IMR-90 (cell line): ENCODE measurements around the gene CD44. TPM values are rescaled to one million over a fixed set of nuclear protein-coding genes. Genes with fewer than 3 reads are reported as not detected.

Experiments used
- ATAC-seq: fragments of 200-7000 bp; cut with Tn5 transposase; 2 replicates; pipeline ENCODE4 v1.9.1; 2020; ENCODE audit warnings: low read depth, mild to moderate bottlenecking, moderate library complexity
- BruUV-seq: library from RNA; stranded (reverse); fragments of 400-500 nt; replicated peaks from 2 replicates; lab custom pipeline; 2021; lab: Mats Ljungman, UMichigan
- CTCF ChIA-PET: fragments of 300-600 bp; formaldehyde crosslinking; extraction: SDS; loops from one replicate; lab custom pipeline; 2021; ENCODE audit warnings: antibody characterized with exemption; lab: Yijun Ruan, JAX
- POLR2A ChIA-PET: fragments of 300-600 bp; sonication (Branson Sonifier 250); formaldehyde crosslinking; loops from one replicate; lab custom pipeline; 2022; ENCODE audit warnings: antibody characterized with exemption; ENCODE audit not compliant: unreplicated experiment; lab: Charles Lee
- DNase-seq: peaks from one replicate; pipeline ENCODE4 v3.0.0; 2013
- H2AFZ ChIP-seq: replicated peaks from 2 replicates; pipeline ENCODE3; 2013; ENCODE audit warnings: low read length, mild to moderate bottlenecking; ENCODE audit not compliant: poor library complexity
- H2AK5ac ChIP-seq: 2 replicates; pipeline ENCODE4 v1.6.1; 2013; ENCODE audit warnings: low read depth, low read length, inconsistent platforms
- H2AK9ac ChIP-seq: replicated peaks from 2 replicates; pipeline ENCODE3; 2013; ENCODE audit warnings: mild to moderate bottlenecking, low read depth, low read length, moderate library complexity; ENCODE audit not compliant: poor library complexity
- H2BK120ac ChIP-seq: 2 replicates; pipeline ENCODE4 v1.6.1; 2013; ENCODE audit warnings: low read depth, low read length, inconsistent platforms
- H2BK15ac ChIP-seq: 3 replicates; pipeline ENCODE4 v1.6.1; 2013; ENCODE audit warnings: low read depth, low read length, inconsistent platforms
- H2BK20ac ChIP-seq: 2 replicates; pipeline ENCODE4 v1.6.1; 2013; ENCODE audit warnings: low read depth, mild to moderate bottlenecking, inconsistent platforms, low read length, moderate library complexity
- H2BK5ac ChIP-seq: 2 replicates; pipeline ENCODE4 v1.6.1; 2013; ENCODE audit warnings: mild to moderate bottlenecking, low read depth, low read length, inconsistent platforms; ENCODE audit not compliant: poor library complexity, severe bottlenecking
- H3K14ac ChIP-seq: replicated peaks from 2 replicates; pipeline ENCODE4 v1.6.1; 2013; ENCODE audit warnings: low read depth, low read length, inconsistent platforms
- H3K18ac ChIP-seq: 2 replicates; pipeline ENCODE4 v1.6.1; 2013; ENCODE audit warnings: low read depth, low read length, control low read depth
- H3K23ac ChIP-seq: 2 replicates; pipeline ENCODE4 v1.6.1; 2013; ENCODE audit warnings: low read depth, low read length, inconsistent platforms
- H3K27ac ChIP-seq: 2 replicates; pipeline ENCODE4 v1.5.1; 2013; ENCODE audit warnings: mild to moderate bottlenecking, control low read depth, low read length; ENCODE audit not compliant: insufficient read depth
- H3K27me3 ChIP-seq: 2 replicates; pipeline ENCODE4 v1.6.1; 2013; ENCODE audit warnings: low read length; ENCODE audit not compliant: control insufficient read depth, insufficient read depth
- H3K36me3 ChIP-seq: 2 replicates; pipeline ENCODE4 v1.6.1; 2013; ENCODE audit warnings: low read length, mixed read lengths; ENCODE audit not compliant: control insufficient read depth, insufficient read depth
- H3K4ac ChIP-seq: 2 replicates; pipeline ENCODE4 v1.6.1; 2013; ENCODE audit warnings: low read depth, low read length, inconsistent platforms
- H3K4me1 ChIP-seq: 2 replicates; pipeline ENCODE4 v1.6.1; 2013; ENCODE audit warnings: low read length, mixed read lengths; ENCODE audit not compliant: control insufficient read depth, insufficient read depth
- H3K4me2 ChIP-seq: 2 replicates; pipeline ENCODE4 v1.6.1; 2013; ENCODE audit warnings: low read depth, mild to moderate bottlenecking, control low read depth, low read length, moderate library complexity
- H3K4me3 ChIP-seq: 2 replicates; pipeline ENCODE4 v1.5.1; 2013; ENCODE audit warnings: low read depth, mild to moderate bottlenecking, control low read depth, low read length, moderate library complexity; ENCODE audit not compliant: insufficient read depth
- H3K56ac ChIP-seq: 2 replicates; pipeline ENCODE4 v1.6.1; 2013; ENCODE audit warnings: low read length, inconsistent platforms; ENCODE audit not compliant: insufficient read depth; ENCODE audit errors: extremely low read depth
- H3K79me1 ChIP-seq, 2 experiments: 2 replicates each; pipeline ENCODE4 v1.6.1; 2013; ENCODE audit warnings: low read length in 2 of 2, inconsistent platforms in 1 of 2, low read depth in 1 of 2
- H3K9ac ChIP-seq: 2 replicates; pipeline ENCODE4 v1.6.1; 2013; ENCODE audit warnings: low read depth, low read length, control low read depth
- H3K9me1 ChIP-seq: 2 replicates; pipeline ENCODE4 v1.6.1; 2013; ENCODE audit warnings: low read length, inconsistent platforms; ENCODE audit not compliant: insufficient read depth
- H3K9me3 ChIP-seq: 2 replicates; pipeline ENCODE4 v1.6.1; 2013; ENCODE audit warnings: low read length; ENCODE audit not compliant: control insufficient read depth, insufficient read depth
- H4K20me1 ChIP-seq: 2 replicates; pipeline ENCODE4 v1.6.1; 2013; ENCODE audit warnings: low read length, inconsistent platforms; ENCODE audit not compliant: insufficient read depth
- H4K5ac ChIP-seq: 2 replicates; pipeline ENCODE4 v1.6.1; 2013; ENCODE audit warnings: mild to moderate bottlenecking, low read depth, low read length, control low read depth
- H4K8ac ChIP-seq, 2 experiments: 2 replicates each; pipeline ENCODE4 v1.6.1; 2013; ENCODE audit warnings: low read depth in 2 of 2, low read length in 2 of 2, control low read depth in 1 of 2, inconsistent platforms in 1 of 2
- H4K91ac ChIP-seq: 2 replicates; pipeline ENCODE4 v1.6.1; 2013; ENCODE audit warnings: low read depth, low read length, inconsistent platforms; ENCODE audit not compliant: insufficient read depth
- BHLHE40 ChIP-seq: fragments of 150-350 bp; IDR thresholded peaks from 2 replicates; pipeline ENCODE4 v1.6.1; 2016; ENCODE audit warnings: mild to moderate bottlenecking, low read depth, low read length
- CEBPB ChIP-seq: IDR thresholded peaks from 2 replicates; pipeline ENCODE4 v1.6.1; 2012; ENCODE audit warnings: low read depth, low read length, improper control_type of control experiment
- CHD1 ChIP-seq: IDR thresholded peaks from 2 replicates; pipeline ENCODE4 v1.6.1; 2012; ENCODE audit warnings: low read depth, low read length, improper control_type of control experiment
- ELK1 ChIP-seq: fragments of 150-350 bp; IDR thresholded peaks from 2 replicates; pipeline ENCODE4 v1.6.1; 2016; ENCODE audit warnings: low read depth, mild to moderate bottlenecking, low read length, moderate library complexity, borderline replicate concordance
- FOS ChIP-seq: fragments of 150-350 bp; IDR thresholded peaks from 2 replicates; pipeline ENCODE4 v1.6.1; 2016; ENCODE audit warnings: low read depth, low read length
- MAFK ChIP-seq: IDR thresholded peaks from 2 replicates; pipeline ENCODE4 v1.6.1; 2012; ENCODE audit warnings: low read depth, low read length, improper control_type of control experiment
- MAZ ChIP-seq: IDR thresholded peaks from 2 replicates; pipeline ENCODE4 v1.6.1; 2012; ENCODE audit warnings: low read depth, mild to moderate bottlenecking, low read length, improper control_type of control experiment, moderate library complexity, borderline replicate concordance
- MXI1 ChIP-seq: IDR thresholded peaks from 2 replicates; pipeline ENCODE4 v1.6.1; 2012; ENCODE audit warnings: low read depth, mild to moderate bottlenecking, low read length, moderate library complexity, borderline replicate concordance
- NFE2L2 ChIP-seq: fragments of 150-350 bp; IDR thresholded peaks from 2 replicates; pipeline ENCODE4 v1.6.1; 2016; ENCODE audit warnings: low read depth, mild to moderate bottlenecking, low read length
- POLR2A ChIP-seq: IDR thresholded peaks from 2 replicates; pipeline ENCODE4 v1.6.1; 2012; ENCODE audit warnings: mild to moderate bottlenecking, low read depth, low read length
- RAD21 ChIP-seq: IDR thresholded peaks from 2 replicates; pipeline ENCODE4 v1.6.1; 2012; ENCODE audit warnings: low read length, improper control_type of control experiment
- RCOR1 ChIP-seq: IDR thresholded peaks from 2 replicates; pipeline ENCODE4 v1.6.1; 2012; ENCODE audit warnings: mild to moderate bottlenecking, low read length, improper control_type of control experiment; ENCODE audit not compliant: insufficient replicate concordance
- RFX5 ChIP-seq: IDR thresholded peaks from 2 replicates; pipeline ENCODE4 v1.8.0; 2012; ENCODE audit warnings: low read depth, mild to moderate bottlenecking, low read length, moderate library complexity
- SMC3 ChIP-seq: fragments of 150-350 bp; IDR thresholded peaks from 2 replicates; pipeline ENCODE4 v1.6.1; 2016; ENCODE audit warnings: low read depth, mild to moderate bottlenecking, antibody characterized with exemption, low read length, moderate library complexity
- USF2 ChIP-seq: fragments of 150-350 bp; IDR thresholded peaks from 2 replicates; pipeline ENCODE4 v1.6.1; 2017; ENCODE audit warnings: mild to moderate bottlenecking, antibody characterized with exemption, low read length, low read depth
- WGBS, 2 experiments: methylation state at CpG; one replicate each; pipeline versions ENCODE4 v1.1.5 to v1.1.7; 2013; ENCODE audit warnings: missing lambda C conversion rate in 2 of 2; ENCODE audit not compliant: insufficient read length in 1 of 2; ENCODE audit errors: extremely low coverage in 2 of 2; 5-methylcytosine and 5-hydroxymethylcytosine counted together
- dilution Hi-C: fragments of 300-500 bp; cut with HindIII; formaldehyde crosslinking; loops from one replicate; pipeline ENCODE4 v1.14.3; 2018; ENCODE audit warnings: low sequenced_read_pairs; ENCODE audit not compliant: unreplicated experiment
- in situ Hi-C: fragments of 300-500 bp; cut with MboI; formaldehyde crosslinking; loops from 3 replicates; pipeline ENCODE4 v1.14.3; 2019; ENCODE audit warnings: low sequenced_read_pairs, inconsistent platforms, mixed read lengths
- intact Hi-C: fragments of 100-400 bp; cut with micrococcal nuclease; formaldehyde crosslinking; loops from 2 replicates; pipeline ENCODE4 v1.10.0; 2022
- polyA plus RNA-seq, 3 experiments: library from polyadenylated mRNA; depleted of rRNA; stranded (reverse); fragments of >200 nt; gene quantifications; 2 replicates each; pipeline ENCODE4 v1.2.3, GENCODE V29; 2012; ENCODE audit warnings: low replicate concordance in 1 of 3
- total RNA-seq: library from RNA; depleted of rRNA; stranded (reverse); fragments of >200 nt; gene quantifications from 2 replicates; pipeline ENCODE4 v1.2.3, GENCODE V29; 2012
- TF ChIP-seq, protein P1 (sequence below): conservative IDR thresholded peaks from 2 replicates; pipeline ENCODE4 v1.5.1; 2012; ENCODE audit warnings: mild to moderate bottlenecking, low read depth, low read length, improper control_type of control experiment

CD44 gene
- total and polyA plus RNA-seq, 2 of the 4 experiments (the other 2 are of a cell fraction): 357 to 947 TPM

DNA sequence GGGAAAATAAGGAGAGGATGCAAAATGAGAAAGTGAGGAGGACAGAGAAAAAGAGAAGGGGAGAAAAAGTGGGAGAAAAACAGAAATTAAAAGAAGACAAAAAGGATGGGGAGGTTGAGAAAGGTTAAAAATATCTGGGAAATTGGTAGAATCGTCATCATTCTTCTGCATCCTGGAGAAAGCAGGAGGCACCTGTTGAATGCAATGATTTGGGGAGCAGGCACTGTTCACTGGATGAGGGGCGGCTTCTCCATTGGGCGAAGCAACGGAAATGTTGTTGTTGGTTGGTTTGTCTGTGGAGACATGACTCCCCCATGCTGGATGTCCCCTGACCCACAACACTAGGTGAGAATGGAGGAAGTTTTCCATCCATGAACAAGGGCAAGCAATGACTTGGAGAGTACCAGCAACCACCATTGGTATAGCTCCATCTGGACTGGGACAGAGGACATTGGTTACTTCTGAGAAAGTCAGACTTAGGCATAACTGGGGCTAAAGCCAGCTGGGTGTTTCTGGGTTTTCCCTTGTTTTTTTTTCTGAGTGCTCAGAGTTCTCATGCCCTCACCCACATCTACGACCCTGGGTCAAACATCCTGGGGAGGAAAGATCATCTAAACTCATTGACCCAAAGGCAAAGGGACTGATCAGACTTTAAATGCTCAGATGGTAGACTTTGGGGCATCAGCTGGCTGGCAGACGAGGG is 11.9 kb upstream of the CD44 start:
- Histone ChIP-seq H2BK120ac (no peak overlapping the region), H3K14ac (no peak overlapping the region), H2BK5ac (no peak overlapping the region), H3K56ac (no peak overlapping the region), H3K79me1 (no peaks in the 10 kb centered on the region), H3K36me3 (no peaks in the 10 kb centered on the region), H4K5ac (no peak overlapping the region), H2AK9ac (no peak overlapping the region), H3K9me1 (no peaks in the 10 kb centered on the region), H3K4me2 (no peak overlapping the region), H4K8ac (no peak overlapping the region), H3K23ac (no peak overlapping the region), H3K9me3 (no peaks in the 10 kb centered on the region), H4K91ac (no peak overlapping the region), H3K9ac (no peak overlapping the region), H4K20me1 (no peaks in the 10 kb centered on the region), H3K4ac (no peak overlapping the region), H2AK5ac (no peak overlapping the region), H3K27me3 (no peaks in the 10 kb centered on the region; the same call in 1 of the 2 replicates), H3K27ac (no peak overlapping the region), H3K18ac (no peak overlapping the region), H3K4me1 (no peaks in the 10 kb centered on the region), H2BK20ac (no peak overlapping the region), H3K4me3 (no peak overlapping the region), H2AFZ (no peak overlapping the region), H2BK15ac (no peak overlapping the region)
- POLR2A ChIA-PET: no interaction called here
- ATAC-seq (no peak), DNase-seq (no peak)
- no peak for TF ChIP-seq FOS
- no peak for TF ChIP-seq USF2
- TF ChIP-seq, protein P1, sequence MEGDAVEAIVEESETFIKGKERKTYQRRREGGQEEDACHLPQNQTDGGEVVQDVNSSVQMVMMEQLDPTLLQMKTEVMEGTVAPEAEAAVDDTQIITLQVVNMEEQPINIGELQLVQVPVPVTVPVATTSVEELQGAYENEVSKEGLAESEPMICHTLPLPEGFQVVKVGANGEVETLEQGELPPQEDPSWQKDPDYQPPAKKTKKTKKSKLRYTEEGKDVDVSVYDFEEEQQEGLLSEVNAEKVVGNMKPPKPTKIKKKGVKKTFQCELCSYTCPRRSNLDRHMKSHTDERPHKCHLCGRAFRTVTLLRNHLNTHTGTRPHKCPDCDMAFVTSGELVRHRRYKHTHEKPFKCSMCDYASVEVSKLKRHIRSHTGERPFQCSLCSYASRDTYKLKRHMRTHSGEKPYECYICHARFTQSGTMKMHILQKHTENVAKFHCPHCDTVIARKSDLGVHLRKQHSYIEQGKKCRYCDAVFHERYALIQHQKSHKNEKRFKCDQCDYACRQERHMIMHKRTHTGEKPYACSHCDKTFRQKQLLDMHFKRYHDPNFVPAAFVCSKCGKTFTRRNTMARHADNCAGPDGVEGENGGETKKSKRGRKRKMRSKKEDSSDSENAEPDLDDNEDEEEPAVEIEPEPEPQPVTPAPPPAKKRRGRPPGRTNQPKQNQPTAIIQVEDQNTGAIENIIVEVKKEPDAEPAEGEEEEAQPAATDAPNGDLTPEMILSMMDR: no peak
- no peak for TF ChIP-seq POLR2A
- no peak for TF ChIP-seq RCOR1
- no peak for TF ChIP-seq BHLHE40
- no peak for TF ChIP-seq MAZ
- no peak for TF ChIP-seq RAD21
- no peak for TF ChIP-seq CEBPB
- no peak for TF ChIP-seq SMC3
- TF ChIP-seq CHD1: no peak
- no peak for TF ChIP-seq MXI1
- no peak for TF ChIP-seq MAFK
- TF ChIP-seq RFX5: no peak
- no peak for TF ChIP-seq ELK1
- TF ChIP-seq NFE2L2: no peak
- dilution Hi-C loops (no loop called here), intact Hi-C loops (no loop called here), in situ Hi-C loops (no loop called here)
- CTCF ChIA-PET: interaction anchor here (0.7 kb wide), 2 partner anchors 156 to 335 kb away, joined by 3 read pairs; no protein-coding TSS in a partner anchor
- BruUV-seq: no TSS peak
- WGBS, 2 experiments: 100% methylated on average over 1 of the region's 6 CpGs; no CpG with 5 or more reads in 1 of the 2 experiments
